ENCODE data around the gene ZSWIM1.

The ZSWIM1 gene

GRCh38 chr20:45874576-45874975 is 6.5 kb upstream of the ZSWIM1 start:
- H3K9me3 ChIP-seq (ENCODE audit: insufficient read depth, low read length, severe bottlenecking), result no peaks in the 10 kb centered on the region
- H3K4me2 ChIP-seq (ENCODE audit: insufficient read depth, low read length), result no peak overlapping the region
- DNase-seq (no peak), ATAC-seq (ENCODE audit: insufficient read depth, low read depth) (no peak)
- no peaks in the 10 kb centered on the region for H3K79me2 ChIP-seq (ENCODE audit: insufficient read depth, low read length)
- TF ChIP-seq EZH2 (IDR thresholded peaks at IDR 0.05; ENCODE audit: borderline replicate concordance, low read depth, low read length, severe bottlenecking) (no peak), CTCF (IDR thresholded peaks at IDR 0.05; ENCODE audit: borderline replicate concordance, extremely low read depth, low read length, poor library complexity, severe bottlenecking) (no peak)
- H3K36me3 ChIP-seq (ENCODE audit: insufficient read depth, low read length), result peaks cover 20% of the 10 kb centered on the region
- no peak overlapping the region for H3K9ac ChIP-seq (ENCODE audit: low read depth, low read length)
- no peaks in the 10 kb centered on the region for H3K4me1 ChIP-seq (ENCODE audit: insufficient read depth, low read length)
- no peaks in the 10 kb centered on the region for H3K27me3 ChIP-seq (ENCODE audit: insufficient read depth, low read length, poor library complexity)
- no peak overlapping the region for H3K4me3 ChIP-seq (ENCODE audit: low read depth in 1 of 2, low read length in 2 of 2)
- no peak overlapping the region for H3K27ac ChIP-seq (ENCODE audit: low read length)
- no peaks in the 10 kb centered on the region; the same call in 1 of the 2 replicates for H4K20me1 ChIP-seq (ENCODE audit: insufficient read depth, low read length)
- H2AFZ ChIP-seq (ENCODE audit: low read depth, low read length), result no peak overlapping the region

- no peak overlapping the region for H3K9ac ChIP-seq (ENCODE audit: low read depth, low read length)
- no peaks in the 10 kb centered on the region for H3K27me3 ChIP-seq (ENCODE audit: insufficient read depth, low read length, poor library complexity)
- no peaks in the 10 kb centered on the region for H3K9me3 ChIP-seq (ENCODE audit: insufficient read depth, low read length, severe bottlenecking)
- H3K4me2 ChIP-seq (ENCODE audit: insufficient read depth, low read length), result no peak overlapping the region
- H3K4me3 ChIP-seq (ENCODE audit: low read depth in 1 of 2, low read length in 2 of 2), result no peak overlapping the region
- peaks cover 28% of the 10 kb centered on the region for H3K4me1 ChIP-seq (ENCODE audit: insufficient read depth, low read length)
- DNase-seq (no peak), ATAC-seq (ENCODE audit: insufficient read depth, low read depth) (no peak)
- H3K79me2 ChIP-seq (ENCODE audit: insufficient read depth, low read length), result peaks cover 22% of the 10 kb centered on the region
- TF ChIP-seq EZH2 (IDR thresholded peaks at IDR 0.05; ENCODE audit: borderline replicate concordance, low read depth, low read length, severe bottlenecking) (no peak), CTCF (IDR thresholded peaks at IDR 0.05; ENCODE audit: borderline replicate concordance, extremely low read depth, low read length, poor library complexity, severe bottlenecking) (no peak)
- no peak overlapping the region for H2AFZ ChIP-seq (ENCODE audit: low read depth, low read length)
- H3K36me3 ChIP-seq (ENCODE audit: insufficient read depth, low read length), result peaks cover 34% of the 10 kb centered on the region
- H3K27ac ChIP-seq (ENCODE audit: low read length), result no peak overlapping the region
- peaks cover 7% of the 10 kb centered on the region; the same call in 1 of the 2 replicates for H4K20me1 ChIP-seq (ENCODE audit: insufficient read depth, low read length)
These were observed 2.8 kb upstream of the ZSWIM1 start for GRCh38 chr20:45878076-45878761.

GRCh38 chr20:45882469-45883099 is 1.6 kb downstream of the ZSWIM1 start:
- Histone ChIP-seq H3K9ac (ENCODE audit: low read depth, low read length) (peak overlapping the region; percentile 78; the same call in 1 of the 2 replicates), H3K27ac (ENCODE audit: low read length) (no peak overlapping the region), H3K4me1 (ENCODE audit: insufficient read depth, low read length) (peaks cover 46% of the 10 kb centered on the region), H3K36me3 (ENCODE audit: insufficient read depth, low read length) (peaks cover 49% of the 10 kb centered on the region), H3K79me2 (ENCODE audit: insufficient read depth, low read length) (peaks cover 32% of the 10 kb centered on the region), H3K4me2 (ENCODE audit: insufficient read depth, low read length) (peak overlapping the region; percentile 89), H3K4me3 (ENCODE audit: low read depth in 1 of 2, low read length in 2 of 2) (peak overlapping the region in 1 of 2 experiments; percentile 85; a peak in 1 of 4 replicates), H3K27me3 (ENCODE audit: insufficient read depth, low read length, poor library complexity) (no peaks in the 10 kb centered on the region), H2AFZ (ENCODE audit: low read depth, low read length) (no peak overlapping the region), H3K9me3 (ENCODE audit: insufficient read depth, low read length, severe bottlenecking) (no peaks in the 10 kb centered on the region), H4K20me1 (ENCODE audit: insufficient read depth, low read length) (peaks cover 7% of the 10 kb centered on the region; the same call in 1 of the 2 replicates)
- no peak for TF ChIP-seq EZH2 (IDR thresholded peaks at IDR 0.05; ENCODE audit: borderline replicate concordance, low read depth, low read length, severe bottlenecking)
- no peak for TF ChIP-seq CTCF (IDR thresholded peaks at IDR 0.05; ENCODE audit: borderline replicate concordance, extremely low read depth, low read length, poor library complexity, severe bottlenecking)
- ATAC-seq (ENCODE audit: insufficient read depth, low read depth) (no peak), DNase-seq (no peak)
